HG02678 (cell line): ENCODE measurements around the gene TJP3.
"Not testable (repeated sequence)": the region's sequence is repeated elsewhere in the genome, so short reads cannot be mapped to it uniquely, and the experiment has no call there.

Experiments
- ATAC-seq: cut with Tn5 transposase; IDR thresholded peaks from one replicate; pipeline ENCODE4 v1.9.1; 2021; ENCODE audit warnings: mild to moderate bottlenecking, moderate library complexity; ENCODE audit not compliant: unreplicated experiment

Gene TJP3

GRCh38 chr19:3765757-3766156 is 57.6 kb downstream of the TJP3 start:
- ATAC-seq, result not testable (repeated sequence)

DNA sequence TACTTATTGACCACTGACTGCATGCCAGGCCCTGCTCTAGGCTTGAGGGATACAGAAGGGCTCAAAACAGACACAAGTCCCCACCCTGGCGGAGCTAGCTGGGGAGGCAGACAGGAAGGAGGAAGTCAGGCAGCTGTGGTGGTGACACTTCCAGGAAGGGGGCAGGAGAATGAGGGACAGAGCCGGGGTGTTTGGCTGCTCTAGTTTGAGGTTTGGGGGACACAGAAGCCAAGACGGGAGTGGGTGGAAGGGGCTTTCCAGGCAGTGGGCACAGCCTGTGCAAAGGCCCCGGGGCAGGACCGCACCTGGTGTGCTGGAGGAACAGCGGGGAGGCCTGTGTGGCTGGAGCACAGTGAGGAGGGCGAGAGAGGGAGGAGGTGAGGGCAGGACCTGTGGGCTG is 58.3 kb downstream of the TJP3 start:
- ATAC-seq, result no peak

DNA sequence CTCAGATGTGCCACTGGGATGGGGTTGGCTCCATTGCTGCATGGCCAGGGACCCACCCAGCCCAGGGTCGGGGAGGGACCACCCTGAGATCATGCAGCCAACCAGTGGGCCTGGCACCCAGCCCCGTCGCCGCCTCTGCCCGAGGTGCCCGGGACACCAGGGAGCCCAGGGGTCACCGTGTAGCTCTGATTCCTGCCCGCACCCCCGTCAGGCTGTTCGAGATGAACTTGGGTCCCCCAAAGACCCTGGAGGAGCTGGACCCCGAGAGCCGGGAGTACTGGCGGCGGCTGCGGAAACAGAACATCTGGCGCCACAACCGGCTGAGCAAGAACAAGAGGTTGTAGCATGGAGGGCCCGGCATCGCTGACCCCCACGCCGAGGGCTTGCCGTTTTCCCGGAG is 58.9 kb downstream of the TJP3 start:
- ATAC-seq, result no peak

GRCh38 chr19:3768015-3768747 is 60.0 kb downstream of the TJP3 start:
- ATAC-seq, result no peak

GRCh38 chr19:3768748-3769099 is 60.5 kb downstream of the TJP3 start:
- no peak for ATAC-seq

- no peak for ATAC-seq
Measured at GRCh38 chr19:3769494-3769893, 61.3 kb downstream of the TJP3 start.

DNA sequence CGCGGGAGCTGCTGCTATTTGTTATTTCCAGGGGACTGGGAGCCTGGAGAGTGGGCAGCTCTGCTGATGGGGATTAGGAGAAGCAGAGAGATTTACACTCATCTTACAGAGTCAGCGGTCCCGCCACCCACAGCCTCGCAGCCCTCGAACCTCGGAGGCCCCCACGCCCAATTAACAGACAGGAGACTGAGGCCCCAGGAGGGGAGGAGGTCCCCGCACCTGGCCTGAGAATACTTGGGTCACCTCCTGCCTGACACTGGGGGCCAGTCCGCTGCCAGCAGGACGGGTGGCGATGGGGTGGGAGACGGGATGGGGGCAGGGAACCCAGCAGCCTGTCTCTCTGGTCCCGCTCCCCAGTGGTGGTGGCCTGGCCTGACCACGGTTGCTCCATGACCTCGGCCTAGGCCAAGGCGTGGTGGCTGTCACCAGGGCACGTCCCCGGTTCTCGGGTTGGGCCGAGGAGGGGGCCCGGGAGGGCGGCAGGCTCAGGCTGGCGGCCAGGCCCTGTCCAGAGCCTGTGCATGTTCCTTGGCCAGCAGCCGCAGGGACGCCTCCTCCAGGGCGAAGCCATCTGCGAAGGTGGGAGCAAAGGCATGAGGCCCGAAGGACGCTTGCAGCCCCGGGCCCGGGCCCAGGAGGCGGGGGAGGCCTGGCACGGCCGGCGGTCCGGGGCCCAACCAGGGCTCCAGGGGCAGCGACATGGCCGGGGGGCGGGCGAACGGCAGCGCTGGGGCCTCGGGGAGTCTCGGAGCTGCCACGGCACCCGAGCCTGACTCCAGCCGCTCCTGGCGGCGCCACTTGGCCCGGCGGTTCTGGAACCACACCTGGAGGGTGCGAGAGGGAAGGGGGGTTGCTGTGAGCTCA is 62.2 kb downstream of the TJP3 start:
- ATAC-seq, result no peak

DNA sequence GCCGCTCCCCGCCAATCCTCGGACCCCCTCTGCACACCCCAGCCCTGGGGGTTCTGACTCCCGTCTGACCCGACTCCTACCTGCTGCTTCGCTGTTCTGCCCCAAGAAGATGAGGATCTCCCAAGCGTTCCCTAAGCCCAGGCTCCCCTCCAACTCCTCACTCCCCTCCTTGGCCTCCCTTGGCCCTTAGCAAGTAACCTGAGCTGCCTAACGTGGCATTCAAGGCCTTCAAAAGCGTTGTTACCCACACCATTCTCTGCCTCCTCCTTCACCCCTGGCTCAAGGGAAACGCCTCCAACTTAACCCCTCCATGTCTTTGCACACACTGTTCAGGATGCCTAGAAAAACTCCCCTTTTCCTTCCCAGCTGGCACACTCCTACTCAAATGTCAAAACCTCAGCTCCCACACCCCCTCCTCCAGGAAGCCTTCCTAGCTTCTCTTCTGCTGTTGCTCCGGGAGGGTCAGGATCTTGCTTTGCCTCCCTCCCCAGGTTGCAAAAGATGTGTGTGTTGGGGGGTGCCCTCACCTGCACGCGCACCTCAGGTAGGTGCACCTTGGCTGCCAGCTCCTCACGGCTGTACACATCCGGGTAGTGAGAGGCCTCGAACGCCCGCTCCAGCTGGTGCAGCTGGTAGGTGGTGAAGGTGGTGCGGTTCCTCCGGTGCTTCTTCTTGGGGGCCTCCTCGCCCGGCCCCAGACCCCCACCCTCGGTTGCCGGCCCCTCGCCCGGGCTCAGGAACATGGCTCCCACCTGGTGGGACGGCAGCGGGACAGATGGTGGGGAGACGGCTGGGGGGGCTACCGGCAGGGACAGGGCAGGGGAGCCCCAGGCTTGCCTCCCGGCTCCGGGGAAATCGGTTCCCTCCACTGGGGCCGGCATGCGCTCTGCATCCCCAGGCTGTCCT is 63.1 kb downstream of the TJP3 start:
- ATAC-seq, result no peak

GRCh38 chr19:3771906-3772455 is 63.8 kb downstream of the TJP3 start, which contains the start of gene RAX2:
Gene RAX2 (minus strand): TSS chr19:3772228. CDS start chr19:3771742, 486 bp downstream.
- ATAC-seq, result no peak

GRCh38 chr19:3773814-3774515 is 65.8 kb downstream of the TJP3 start:
- ATAC-seq, result no peak

DNA sequence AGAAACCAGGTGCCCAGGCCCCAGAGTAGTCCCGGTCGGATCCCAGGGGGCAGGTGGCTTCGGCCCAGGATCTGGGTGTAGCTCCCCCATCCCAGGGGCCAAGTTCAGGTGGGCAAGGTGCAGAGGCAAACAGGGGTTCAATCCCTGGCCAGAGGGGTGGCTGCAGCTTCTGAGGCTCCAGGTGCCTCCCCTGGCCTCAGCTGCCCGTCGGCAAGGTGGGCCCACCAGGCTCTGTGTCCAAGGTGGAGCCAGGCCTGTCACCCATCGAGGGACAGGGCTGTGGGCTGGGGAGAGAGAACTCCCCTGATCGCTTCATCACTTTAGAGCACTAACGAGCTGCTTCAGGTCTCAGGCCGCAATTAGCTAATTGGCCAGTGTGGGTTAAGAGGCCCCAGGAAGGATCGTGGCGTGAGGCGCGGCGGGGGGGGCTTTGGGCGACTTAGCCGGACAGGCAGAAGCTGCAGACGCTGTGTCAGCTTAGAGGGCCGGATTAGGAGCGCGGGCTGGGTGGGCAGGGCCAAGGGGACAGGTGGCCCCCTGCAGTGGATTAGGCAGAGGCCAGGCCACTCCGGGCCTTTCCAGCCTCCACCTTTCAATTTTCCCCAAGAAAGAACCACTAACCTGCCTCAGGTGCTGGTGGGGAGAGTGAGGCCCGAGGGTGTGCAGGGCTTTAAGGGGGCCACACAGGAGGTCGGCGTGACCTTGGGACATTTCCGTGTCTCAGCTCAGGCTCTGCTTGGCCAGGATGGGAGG is 66.6 kb downstream of the TJP3 start:
- ATAC-seq, result no peak

GRCh38 chr19:3775374-3775711 is 67.2 kb downstream of the TJP3 start:
- ATAC-seq, result no peak

- ATAC-seq, result no peak
Measured at GRCh38 chr19:3775831-3776230, 67.6 kb downstream of the TJP3 start.

DNA sequence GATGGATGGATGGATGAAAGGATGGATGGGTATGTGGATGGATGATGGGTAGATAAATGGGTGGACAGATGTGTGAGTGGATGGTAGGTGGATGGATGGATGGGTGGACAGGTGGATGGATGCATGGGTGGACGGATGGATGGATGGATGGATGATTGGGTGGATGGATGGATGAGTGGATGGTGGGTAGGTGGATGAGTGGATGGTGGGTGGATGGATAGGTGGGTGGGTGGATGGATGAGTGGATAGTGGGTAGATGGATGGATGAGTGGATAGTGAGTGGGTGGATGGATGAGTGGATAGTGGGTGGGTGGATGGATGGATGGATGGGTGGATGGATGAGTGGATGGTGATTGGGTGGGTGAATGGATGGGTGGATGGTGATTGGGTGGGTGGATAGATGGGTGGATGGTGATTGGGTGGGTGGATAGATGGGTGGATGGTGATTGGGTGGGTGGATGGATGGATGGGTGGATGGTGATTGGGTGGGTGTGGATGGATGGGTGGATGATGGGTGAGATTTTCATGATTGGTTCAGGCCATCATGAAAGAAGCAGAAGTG is 68.4 kb downstream of the TJP3 start:
- no peak for ATAC-seq

GRCh38 chr19:3778104-3778867 is 70.1 kb downstream of the TJP3 start:
- no peak for ATAC-seq

DNA sequence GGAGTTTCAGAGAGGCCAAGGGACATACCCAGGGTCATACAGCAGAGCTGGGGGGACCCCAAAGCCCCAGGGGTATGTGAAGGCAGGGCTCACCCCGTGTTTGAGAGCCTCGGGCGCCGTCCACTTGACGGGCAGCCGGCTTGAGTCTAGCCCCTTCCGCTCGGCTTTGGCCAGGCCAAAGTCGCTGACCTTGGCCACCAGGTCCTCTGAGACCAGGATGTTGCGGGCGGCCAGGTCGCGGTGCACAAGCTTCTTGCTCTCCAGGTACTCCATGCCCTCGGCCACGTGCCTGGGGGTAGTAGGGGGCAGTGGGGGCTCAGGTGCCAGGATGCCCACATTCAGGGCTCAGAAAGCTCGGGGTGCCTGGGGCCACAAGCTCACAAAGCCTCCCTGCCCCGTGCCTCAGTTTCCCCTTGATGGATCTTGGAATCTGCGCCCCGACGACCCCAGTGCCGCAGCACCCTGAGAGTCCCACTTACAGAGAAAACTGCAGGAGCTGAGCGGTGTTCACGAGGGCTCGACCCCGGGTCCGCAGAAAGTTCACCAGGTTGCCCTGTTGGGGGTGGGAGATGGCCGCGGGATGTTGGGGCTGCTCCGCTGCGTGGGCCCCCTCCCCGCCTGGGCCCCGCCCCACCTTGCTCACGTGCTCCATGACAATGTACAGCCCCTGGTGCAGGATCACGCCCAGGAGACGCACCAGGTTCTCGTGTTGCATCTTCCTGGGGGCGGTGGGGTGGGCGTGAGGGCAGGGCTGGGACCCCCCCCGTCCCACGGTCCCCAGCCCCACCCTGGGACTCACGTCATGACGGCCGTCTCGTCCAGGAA is 70.9 kb downstream of the TJP3 start:
- ATAC-seq, result no peak

DNA sequence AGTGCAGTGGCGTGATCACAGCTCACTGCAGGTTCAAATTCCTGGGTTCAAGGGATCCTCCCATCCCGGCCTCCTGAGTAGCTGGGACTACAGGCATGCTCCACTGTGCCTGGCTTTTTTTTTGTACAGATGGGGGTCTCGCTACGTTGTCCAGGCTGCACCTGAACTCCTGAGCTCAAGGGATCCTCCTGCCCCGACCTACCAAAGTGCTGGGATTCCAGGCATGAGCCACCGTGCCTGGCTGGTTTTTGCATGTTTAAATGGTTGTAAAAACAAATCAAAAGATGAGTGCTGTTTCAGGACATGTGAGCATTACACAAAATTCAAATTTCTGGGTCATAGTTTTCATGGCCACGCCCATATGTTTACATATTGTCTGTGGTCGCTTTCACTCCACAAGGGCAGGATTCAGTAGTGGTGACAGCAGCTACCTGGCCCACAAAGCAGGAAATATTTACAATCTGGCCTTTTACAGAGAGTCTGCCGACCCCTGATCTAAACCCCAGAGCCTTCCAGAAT is 72.7 kb downstream of the TJP3 start:
- no peak for ATAC-seq

GRCh38 chr19:3781603-3782002 is 73.4 kb downstream of the TJP3 start:
- no peak for ATAC-seq
